ENCODE measurements around the gene PLXNB3. TPM values are rescaled to one million over a fixed set of nuclear protein-coding genes. Genes with fewer than 3 reads are reported as not detected.

Gene PLXNB3
- total RNA-seq, 1 donor from 2014 or later, result 1.0 TPM

- Histone ChIP-seq H3K27ac (ENCODE audit: low read depth, low read length) (no peak overlapping the region), H3K36me3 (ENCODE audit: control insufficient read depth in 3 of 3, insufficient read depth in 3 of 3, low read length in 3 of 3) (no peaks in the 10 kb centered on the region), H3K4me3 (ENCODE audit: low read length in 3 of 3) (no peak overlapping the region), H3K9ac (ENCODE audit: low read depth in 1 of 3, low read length in 3 of 3) (no peak overlapping the region), H3K4me1 (ENCODE audit: control insufficient read depth in 3 of 3, insufficient read depth in 3 of 3, low read length in 3 of 3) (peaks cover 0 to 4% (median 3%) of the 10 kb centered on the region in 3 donors), H3K9me3 (ENCODE audit: control insufficient read depth in 3 of 3, low read length in 3 of 3) (no peaks in the 10 kb centered on the region), H3K27me3 (ENCODE audit: control insufficient read depth in 3 of 3, insufficient read depth in 3 of 3, low read length in 3 of 3) (peaks cover 0 to 4% (median 0%) of the 10 kb centered on the region in 3 donors)
Observed at GRCh38 chrX:153772316-153773217, 8.5 kb downstream of the PLXNB3 start.

GRCh38 chrX:153773218-153773611 lies 9.2 kb downstream of the PLXNB3 start:
- Histone ChIP-seq H3K27ac (ENCODE audit: low read depth, low read length) (no peak overlapping the region), H3K36me3 (ENCODE audit: control insufficient read depth in 3 of 3, insufficient read depth in 3 of 3, low read length in 3 of 3) (no peaks in the 10 kb centered on the region), H3K4me3 (ENCODE audit: low read length in 3 of 3) (no peak overlapping the region), H3K9me3 (ENCODE audit: control insufficient read depth in 3 of 3, low read length in 3 of 3) (no peaks in the 10 kb centered on the region), H3K27me3 (ENCODE audit: control insufficient read depth in 3 of 3, insufficient read depth in 3 of 3, low read length in 3 of 3) (peaks cover 0 to 4% (median 0%) of the 10 kb centered on the region in 3 donors), H3K9ac (ENCODE audit: low read depth in 1 of 3, low read length in 3 of 3) (no peak overlapping the region), H3K4me1 (ENCODE audit: control insufficient read depth in 3 of 3, insufficient read depth in 3 of 3, low read length in 3 of 3) (peaks cover 0 to under 1% (median 0%) of the 10 kb centered on the region in 3 donors)

- Histone ChIP-seq H3K9ac (ENCODE audit: low read depth in 1 of 3, low read length in 3 of 3) (no peak overlapping the region), H3K4me3 (ENCODE audit: low read length in 3 of 3) (no peak overlapping the region), H3K4me1 (ENCODE audit: control insufficient read depth in 3 of 3, insufficient read depth in 3 of 3, low read length in 3 of 3) (peaks cover 0 to 8% (median 2%) of the 10 kb centered on the region in 3 donors), H3K27me3 (ENCODE audit: control insufficient read depth in 3 of 3, insufficient read depth in 3 of 3, low read length in 3 of 3) (peaks cover 0 to 4% (median 0%) of the 10 kb centered on the region in 3 donors), H3K9me3 (ENCODE audit: control insufficient read depth in 3 of 3, low read length in 3 of 3) (no peaks in the 10 kb centered on the region), H3K36me3 (ENCODE audit: control insufficient read depth in 3 of 3, insufficient read depth in 3 of 3, low read length in 3 of 3) (no peaks in the 10 kb centered on the region), H3K27ac (ENCODE audit: low read depth, low read length) (no peak overlapping the region)
Observed at GRCh38 chrX:153773741-153774575, 9.9 kb downstream of the PLXNB3 start.

GRCh38 chrX:153774576-153775292 lies 10.7 kb downstream of the PLXNB3 start:
- H3K9ac ChIP-seq (ENCODE audit: low read depth in 1 of 3, low read length in 3 of 3), result no peak overlapping the region
- H3K27ac ChIP-seq (ENCODE audit: low read depth, low read length), result no peak overlapping the region
- peaks cover 0 to 4% (median 0%) of the 10 kb centered on the region in 3 donors for H3K27me3 ChIP-seq (ENCODE audit: control insufficient read depth in 3 of 3, insufficient read depth in 3 of 3, low read length in 3 of 3)
- no peaks in the 10 kb centered on the region for H3K36me3 ChIP-seq (ENCODE audit: control insufficient read depth in 3 of 3, insufficient read depth in 3 of 3, low read length in 3 of 3)
- H3K4me1 ChIP-seq (ENCODE audit: control insufficient read depth in 3 of 3, insufficient read depth in 3 of 3, low read length in 3 of 3), result peaks cover 0 to 8% (median 2%) of the 10 kb centered on the region in 3 donors
- no peaks in the 10 kb centered on the region for H3K9me3 ChIP-seq (ENCODE audit: control insufficient read depth in 3 of 3, low read length in 3 of 3)
- no peak overlapping the region for H3K4me3 ChIP-seq (ENCODE audit: low read length in 3 of 3)

- peaks cover 4 to 16% (median 8%) of the 10 kb centered on the region in 3 donors for H3K4me1 ChIP-seq (ENCODE audit: control insufficient read depth in 3 of 3, insufficient read depth in 3 of 3, low read length in 3 of 3)
- H3K9ac ChIP-seq (ENCODE audit: low read depth in 1 of 3, low read length in 3 of 3), result no peak overlapping the region
- no peak overlapping the region for H3K27ac ChIP-seq (ENCODE audit: low read depth, low read length)
- H3K4me3 ChIP-seq (ENCODE audit: low read length in 3 of 3), result no peak overlapping the region
- no peaks in the 10 kb centered on the region for H3K36me3 ChIP-seq (ENCODE audit: control insufficient read depth in 3 of 3, insufficient read depth in 3 of 3, low read length in 3 of 3)
- H3K27me3 ChIP-seq (ENCODE audit: control insufficient read depth in 3 of 3, insufficient read depth in 3 of 3, low read length in 3 of 3), result peaks cover 0 to 4% (median 0%) of the 10 kb centered on the region in 3 donors
- no peaks in the 10 kb centered on the region for H3K9me3 ChIP-seq (ENCODE audit: control insufficient read depth in 3 of 3, low read length in 3 of 3)
Observed at GRCh38 chrX:153775293-153776119, 11.5 kb downstream of the PLXNB3 start.

- Histone ChIP-seq H3K27ac (ENCODE audit: low read depth, low read length) (no peak overlapping the region), H3K36me3 (ENCODE audit: control insufficient read depth in 3 of 3, insufficient read depth in 3 of 3, low read length in 3 of 3) (no peaks in the 10 kb centered on the region), H3K4me3 (ENCODE audit: low read length in 3 of 3) (no peak overlapping the region)
Observed at GRCh38 chrX:153776120-153776599, 12.1 kb downstream of the PLXNB3 start.

GRCh38 chrX:153776611-153777045 lies 12.6 kb downstream of the PLXNB3 start:
- no peaks in the 10 kb centered on the region for H3K36me3 ChIP-seq (ENCODE audit: control insufficient read depth in 3 of 3, insufficient read depth in 3 of 3, low read length in 3 of 3)
- no peaks in the 10 kb centered on the region for H3K27me3 ChIP-seq (ENCODE audit: control insufficient read depth in 3 of 3, insufficient read depth in 3 of 3, low read length in 3 of 3)
- H3K4me3 ChIP-seq (ENCODE audit: low read length in 3 of 3), result no peak overlapping the region
- H3K27ac ChIP-seq (ENCODE audit: low read depth, low read length), result no peak overlapping the region
- H3K4me1 ChIP-seq (ENCODE audit: control insufficient read depth in 3 of 3, insufficient read depth in 3 of 3, low read length in 3 of 3), result peaks cover 5 to 23% (median 12%) of the 10 kb centered on the region in 3 donors
- H3K9ac ChIP-seq (ENCODE audit: low read depth in 1 of 3, low read length in 3 of 3), result no peak overlapping the region
- no peaks in the 10 kb centered on the region for H3K9me3 ChIP-seq (ENCODE audit: control insufficient read depth in 3 of 3, low read length in 3 of 3)

More at GRCh38 chrX:153776120-153776599, 12.1 kb downstream of the PLXNB3 start:
- no peak overlapping the region for H3K9ac ChIP-seq (ENCODE audit: low read depth in 1 of 3, low read length in 3 of 3)
- no peaks in the 10 kb centered on the region for H3K9me3 ChIP-seq (ENCODE audit: control insufficient read depth in 3 of 3, low read length in 3 of 3)
- H3K4me1 ChIP-seq (ENCODE audit: control insufficient read depth in 3 of 3, insufficient read depth in 3 of 3, low read length in 3 of 3), result peaks cover 5 to 19% (median 11%) of the 10 kb centered on the region in 3 donors
- no peaks in the 10 kb centered on the region for H3K27me3 ChIP-seq (ENCODE audit: control insufficient read depth in 3 of 3, insufficient read depth in 3 of 3, low read length in 3 of 3)

- H3K27me3 ChIP-seq (ENCODE audit: control insufficient read depth in 3 of 3, insufficient read depth in 3 of 3, low read length in 3 of 3), result no peaks in the 10 kb centered on the region
- H3K9ac ChIP-seq (ENCODE audit: low read depth in 1 of 3, low read length in 3 of 3), result no peak overlapping the region
- H3K4me1 ChIP-seq (ENCODE audit: control insufficient read depth in 3 of 3, insufficient read depth in 3 of 3, low read length in 3 of 3), result peaks cover 10 to 31% (median 18%) of the 10 kb centered on the region in 3 donors
- no peaks in the 10 kb centered on the region for H3K9me3 ChIP-seq (ENCODE audit: control insufficient read depth in 3 of 3, low read length in 3 of 3)
- no peak overlapping the region for H3K4me3 ChIP-seq (ENCODE audit: low read length in 3 of 3)
- no peaks in the 10 kb centered on the region for H3K36me3 ChIP-seq (ENCODE audit: control insufficient read depth in 3 of 3, insufficient read depth in 3 of 3, low read length in 3 of 3)
- no peak overlapping the region for H3K27ac ChIP-seq (ENCODE audit: low read depth, low read length)
Observed at GRCh38 chrX:153777261-153778090, 13.4 kb downstream of the PLXNB3 start.
